CD4-positive, alpha-beta T cell treated with Interleukin-10 for 1 hour (primary cell): Measurements from ENCODE around the gene MAGI2.

Source experiments
- DNase-seq: peaks from one replicate; pipeline ENCODE4 v3.0.0-alpha.2; 2020

MAGI2 gene

GRCh38 chr7:78769481-78770101 lies 683.9 kb downstream of the MAGI2 start:
- no peak for DNase-seq

- DNase-seq: no peak
Observed at GRCh38 chr7:78768859-78769258, 684.6 kb downstream of the MAGI2 start.

- DNase-seq: no peak
Observed at GRCh38 chr7:78765943-78766729, 687.3 kb downstream of the MAGI2 start.

- DNase-seq: no peak
Observed at GRCh38 chr7:78764571-78764970, 688.9 kb downstream of the MAGI2 start.

- no peak for DNase-seq
Observed at GRCh38 chr7:78762625-78763024, 690.8 kb downstream of the MAGI2 start.

GRCh38 chr7:78760620-78761355 lies 692.7 kb downstream of the MAGI2 start:
- no peak for DNase-seq

GRCh38 chr7:78752554-78752953 lies 700.9 kb downstream of the MAGI2 start:
- DNase-seq: no peak

GRCh38 chr7:78751253-78751652 lies 702.2 kb downstream of the MAGI2 start:
- DNase-seq: no peak

GRCh38 chr7:78749052-78749746 lies 704.3 kb downstream of the MAGI2 start:
- DNase-seq: no peak

- DNase-seq: no peak
Observed at GRCh38 chr7:78747592-78747991, 705.9 kb downstream of the MAGI2 start.

GRCh38 chr7:78746301-78746700 lies 707.2 kb downstream of the MAGI2 start:
- DNase-seq: no peak

- no peak for DNase-seq
Observed at GRCh38 chr7:78742694-78743093, 710.8 kb downstream of the MAGI2 start.

- no peak for DNase-seq
Observed at GRCh38 chr7:78736548-78736947, 716.9 kb downstream of the MAGI2 start.

- no peak for DNase-seq
Observed at GRCh38 chr7:78734626-78735025, 718.8 kb downstream of the MAGI2 start.

GRCh38 chr7:78720066-78720465 lies 733.4 kb downstream of the MAGI2 start:
- no peak for DNase-seq

GRCh38 chr7:78718212-78718611 lies 735.3 kb downstream of the MAGI2 start:
- no peak for DNase-seq

- no peak for DNase-seq
Observed at GRCh38 chr7:78716876-78717275, 736.6 kb downstream of the MAGI2 start.

- no peak for DNase-seq
Observed at GRCh38 chr7:78714356-78714755, 739.1 kb downstream of the MAGI2 start.

- no peak for DNase-seq
Observed at GRCh38 chr7:78712111-78712510, 741.4 kb downstream of the MAGI2 start.

- DNase-seq: no peak
Observed at GRCh38 chr7:78709658-78710057, 743.8 kb downstream of the MAGI2 start.

GRCh38 chr7:78704504-78704903 lies 749.0 kb downstream of the MAGI2 start:
- no peak for DNase-seq

GRCh38 chr7:78703391-78703790 lies 750.1 kb downstream of the MAGI2 start:
- no peak for DNase-seq

- DNase-seq: no peak
Observed at GRCh38 chr7:78702770-78703169, 750.7 kb downstream of the MAGI2 start.
